ENCODE data around the gene SNAPC2.
A peak's percentile ranks its signal among the peaks of the same experiment; 100 is the strongest.
"Not testable (repeated sequence)": the region's sequence is repeated elsewhere in the genome, so short reads cannot be mapped to it uniquely, and the experiment has no call there.

SNAPC2 gene

GRCh38 chr19:7943444-7944176, 23.5 kb downstream of the SNAPC2 start, which contains the start of gene TIMM44:
Gene TIMM44 (minus strand): TSS chr19:7943666. CDS start chr19:7943651, 15 bp downstream.
- Mint-ChIP-seq H3K9me3 (no peaks in the 10 kb centered on the region), H3K27ac (peak within 1 kb of the TSS; percentile 97), H3K4me1 (ENCODE audit: low read depth) (peaks cover 17% of the 10 kb centered on the region), H3K4me3 (peak within 1 kb of the TSS; percentile 91), H3K27me3 (ENCODE audit: low read depth) (no peaks in the 10 kb centered on the region), H3K36me3 (ENCODE audit: low read depth) (peaks cover 9% of the 10 kb centered on the region)

DNA sequence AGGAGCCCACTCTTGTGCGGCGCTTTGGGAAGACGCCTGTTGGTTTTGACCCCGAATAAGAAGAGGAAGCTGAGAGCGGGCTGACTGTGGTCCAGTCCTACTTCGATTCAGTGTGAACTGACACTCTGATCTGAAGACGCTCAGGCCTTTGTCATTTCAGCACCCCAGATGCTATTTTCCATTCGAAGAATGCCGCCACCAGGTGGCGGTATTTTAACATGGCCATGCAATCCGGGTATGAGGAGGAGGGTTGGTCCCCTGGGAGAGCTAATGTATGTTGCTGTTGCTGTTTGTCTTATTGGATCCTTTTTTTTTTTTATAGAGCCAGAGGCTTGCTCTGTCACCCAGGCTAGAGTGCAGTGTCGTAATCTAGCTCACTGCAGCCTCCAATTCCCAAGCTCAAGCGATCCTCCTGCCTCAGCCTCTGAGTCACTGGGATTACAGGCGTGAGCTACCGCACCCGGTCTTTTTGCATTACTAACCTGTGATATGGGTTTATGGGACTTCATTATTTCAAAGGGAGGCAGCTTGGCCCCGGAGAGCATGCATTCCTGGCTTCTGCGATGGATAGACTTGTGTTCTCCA, 24.1 kb downstream of the SNAPC2 start:
- Mint-ChIP-seq H3K36me3 (ENCODE audit: low read depth) (peaks cover 7% of the 10 kb centered on the region), H3K9me3 (no peaks in the 10 kb centered on the region), H3K27me3 (ENCODE audit: low read depth) (no peaks in the 10 kb centered on the region), H3K27ac (peak overlapping the region; percentile 97), H3K4me3 (peak overlapping the region; percentile 91), H3K4me1 (ENCODE audit: low read depth) (peaks cover 17% of the 10 kb centered on the region)

- no peaks in the 10 kb centered on the region for H3K27me3 Mint-ChIP-seq (ENCODE audit: low read depth)
- no peak overlapping the region for H3K27ac Mint-ChIP-seq
- no peaks in the 10 kb centered on the region for H3K9me3 Mint-ChIP-seq
- H3K4me3 Mint-ChIP-seq, result no peak overlapping the region
- peaks cover 9% of the 10 kb centered on the region for H3K4me1 Mint-ChIP-seq (ENCODE audit: low read depth)
- H3K36me3 Mint-ChIP-seq (ENCODE audit: low read depth), result no peaks in the 10 kb centered on the region
These were observed 27.8 kb downstream of the SNAPC2 start for GRCh38 chr19:7947939-7948338.

- Mint-ChIP-seq H3K27me3 (ENCODE audit: low read depth) (no peaks in the 10 kb centered on the region), H3K9me3 (no peaks in the 10 kb centered on the region), H3K27ac (no peak overlapping the region)
These were observed 32.9 kb downstream of the SNAPC2 start for GRCh38 chr19:7953060-7953459.

GRCh38 chr19:7953576-7953975, 33.4 kb downstream of the SNAPC2 start:
- Mint-ChIP-seq H3K4me1 (ENCODE audit: low read depth) (no peaks in the 10 kb centered on the region), H3K4me3 (no peak overlapping the region), H3K27me3 (ENCODE audit: low read depth) (no peaks in the 10 kb centered on the region), H3K36me3 (ENCODE audit: low read depth) (no peaks in the 10 kb centered on the region), H3K9me3 (no peaks in the 10 kb centered on the region), H3K27ac (no peak overlapping the region)

More at GRCh38 chr19:7953060-7953459, 32.9 kb downstream of the SNAPC2 start:
- Mint-ChIP-seq H3K4me1 (ENCODE audit: low read depth) (no peaks in the 10 kb centered on the region), H3K4me3 (no peak overlapping the region), H3K36me3 (ENCODE audit: low read depth) (no peaks in the 10 kb centered on the region)

GRCh38 chr19:7955696-7956095, 35.6 kb downstream of the SNAPC2 start:
- no peaks in the 10 kb centered on the region for H3K27me3 Mint-ChIP-seq (ENCODE audit: low read depth)
- H3K4me3 Mint-ChIP-seq, result no peak overlapping the region
- H3K36me3 Mint-ChIP-seq (ENCODE audit: low read depth), result peaks cover 1% of the 10 kb centered on the region
- H3K4me1 Mint-ChIP-seq (ENCODE audit: low read depth), result no peaks in the 10 kb centered on the region
- no peaks in the 10 kb centered on the region for H3K9me3 Mint-ChIP-seq
- no peak overlapping the region for H3K27ac Mint-ChIP-seq

DNA sequence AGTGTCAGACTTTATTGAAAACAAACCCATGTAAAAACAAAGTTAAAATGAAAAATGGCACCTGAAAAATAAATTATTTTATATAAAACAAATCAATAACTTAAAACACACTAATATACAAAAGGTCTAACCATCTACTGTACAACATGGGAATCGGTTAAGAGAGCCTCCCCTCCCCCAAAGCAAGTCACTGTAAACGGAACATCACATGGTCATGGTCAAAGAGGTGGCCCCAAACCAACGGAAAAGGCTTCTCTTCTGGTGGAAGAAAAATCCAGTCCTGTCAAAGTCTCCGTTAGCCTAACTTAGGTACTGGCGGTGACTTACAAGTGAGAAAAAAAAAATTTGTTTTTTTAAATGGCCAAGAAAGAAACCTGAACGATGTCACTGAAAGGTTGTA, 39.1 kb downstream of the SNAPC2 start:
- Mint-ChIP-seq H3K4me3 (no peak overlapping the region), H3K27ac (no peak overlapping the region), H3K27me3 (ENCODE audit: low read depth) (no peaks in the 10 kb centered on the region), H3K9me3 (no peaks in the 10 kb centered on the region), H3K36me3 (ENCODE audit: low read depth) (peaks cover 9% of the 10 kb centered on the region), H3K4me1 (ENCODE audit: low read depth) (no peaks in the 10 kb centered on the region)

DNA sequence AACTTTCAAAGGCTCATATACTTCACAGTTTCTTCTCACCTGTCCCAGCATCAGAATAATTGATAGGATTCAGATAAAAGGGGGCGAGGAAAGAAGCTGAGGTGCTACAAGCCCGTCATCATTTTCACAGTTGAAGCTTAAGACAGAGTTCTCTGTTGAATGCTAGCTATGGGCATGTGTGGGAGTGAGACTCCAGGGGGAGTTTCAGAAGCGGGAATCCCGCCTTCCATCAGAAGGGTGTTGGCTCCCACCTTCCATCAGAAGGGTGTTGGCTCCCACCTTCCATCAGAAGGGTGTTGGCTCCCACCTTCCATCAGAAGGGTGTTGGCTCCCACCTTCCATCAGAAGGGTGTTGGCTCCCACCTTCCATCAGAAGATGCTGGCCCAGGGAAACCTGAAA, 40.9 kb downstream of the SNAPC2 start:
- not testable (repeated sequence) for H3K4me1 Mint-ChIP-seq (ENCODE audit: low read depth); H3K4me3 Mint-ChIP-seq; H3K9me3 Mint-ChIP-seq; H3K27ac Mint-ChIP-seq; H3K27me3 Mint-ChIP-seq (ENCODE audit: low read depth)
- H3K36me3 Mint-ChIP-seq (ENCODE audit: low read depth), result peaks cover 12% of the 10 kb centered on the region

GRCh38 chr19:7961920-7962626, 41.9 kb downstream of the SNAPC2 start:
- peaks cover 17% of the 10 kb centered on the region for H3K36me3 Mint-ChIP-seq (ENCODE audit: low read depth)
- H3K27ac Mint-ChIP-seq, result no peak overlapping the region

DNA sequence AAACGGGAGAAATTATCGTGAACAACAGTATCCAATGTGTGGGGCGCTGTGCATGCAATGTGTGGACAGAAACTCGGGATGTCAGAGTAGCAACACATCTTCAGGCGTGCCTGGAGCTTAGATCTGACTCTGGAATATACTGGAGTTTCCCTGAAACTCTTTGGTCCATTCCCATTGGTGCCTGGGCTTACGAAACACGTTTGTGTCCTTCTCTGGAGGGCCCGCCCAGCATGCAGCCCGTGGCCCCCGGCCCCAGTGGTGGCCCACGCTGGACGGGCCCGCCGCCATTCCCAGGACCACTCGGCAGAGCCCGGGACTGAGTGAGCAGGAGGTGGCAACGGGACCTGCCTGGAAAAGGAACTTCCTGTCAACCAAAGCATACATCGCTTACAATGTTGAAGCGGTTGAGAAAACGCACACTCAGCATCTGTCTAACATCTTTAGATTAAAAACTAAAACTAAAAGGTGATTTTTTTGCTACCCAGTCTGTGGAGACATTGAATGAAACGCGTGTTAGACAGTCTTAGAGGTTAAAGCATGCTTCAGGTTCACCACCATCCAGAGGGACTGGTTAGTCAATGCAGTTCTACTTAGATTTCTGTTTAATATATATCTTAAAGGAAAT, 42.6 kb downstream of the SNAPC2 start:
- no peak overlapping the region for H3K4me3 Mint-ChIP-seq

More at GRCh38 chr19:7961920-7962626, 41.9 kb downstream of the SNAPC2 start:
- no peaks in the 10 kb centered on the region for H3K9me3 Mint-ChIP-seq
- H3K4me1 Mint-ChIP-seq (ENCODE audit: low read depth), result no peaks in the 10 kb centered on the region
- H3K4me3 Mint-ChIP-seq, result no peak overlapping the region
- no peaks in the 10 kb centered on the region for H3K27me3 Mint-ChIP-seq (ENCODE audit: low read depth)

DNA sequence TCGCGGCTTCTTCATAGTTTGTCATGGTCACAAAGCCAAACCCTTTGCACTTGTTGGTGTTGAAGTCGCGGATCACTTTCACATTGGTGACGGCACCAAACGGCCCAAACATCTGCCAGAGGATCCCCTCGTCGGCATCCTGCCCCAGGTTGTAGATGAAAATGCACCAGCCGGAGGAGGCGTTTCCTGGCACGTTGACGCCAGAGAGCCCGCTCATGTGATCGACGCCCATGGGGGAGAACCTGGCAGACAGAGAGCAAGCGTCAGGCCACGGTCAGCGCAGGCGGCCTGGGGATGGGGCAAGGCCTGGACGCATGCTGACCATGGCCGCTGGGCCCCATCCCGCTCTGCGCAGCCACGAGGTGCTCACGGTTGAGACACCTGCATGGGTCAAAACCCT, 43.4 kb downstream of the SNAPC2 start:
- H3K4me1 Mint-ChIP-seq (ENCODE audit: low read depth), result no peaks in the 10 kb centered on the region
- no peaks in the 10 kb centered on the region for H3K27me3 Mint-ChIP-seq (ENCODE audit: low read depth)
- no peak overlapping the region for H3K4me3 Mint-ChIP-seq
- no peak overlapping the region for H3K27ac Mint-ChIP-seq
- peaks cover 19% of the 10 kb centered on the region for H3K36me3 Mint-ChIP-seq (ENCODE audit: low read depth)
- no peaks in the 10 kb centered on the region for H3K9me3 Mint-ChIP-seq

More for the DNA sequence above, 42.6 kb downstream of the SNAPC2 start:
- Mint-ChIP-seq H3K27me3 (ENCODE audit: low read depth) (no peaks in the 10 kb centered on the region), H3K36me3 (ENCODE audit: low read depth) (peaks cover 19% of the 10 kb centered on the region), H3K4me1 (ENCODE audit: low read depth) (no peaks in the 10 kb centered on the region), H3K27ac (no peak overlapping the region), H3K9me3 (no peaks in the 10 kb centered on the region)

- no peak overlapping the region for H3K27ac Mint-ChIP-seq
These were observed 45.2 kb downstream of the SNAPC2 start for GRCh38 chr19:7965259-7965841.

GRCh38 chr19:7965921-7966665, 46.0 kb downstream of the SNAPC2 start:
- peaks cover 20% of the 10 kb centered on the region for H3K36me3 Mint-ChIP-seq (ENCODE audit: low read depth)
- no peaks in the 10 kb centered on the region for H3K9me3 Mint-ChIP-seq
- H3K4me3 Mint-ChIP-seq, result no peak overlapping the region
- no peak overlapping the region for H3K27ac Mint-ChIP-seq
- no peaks in the 10 kb centered on the region for H3K27me3 Mint-ChIP-seq (ENCODE audit: low read depth)
- H3K4me1 Mint-ChIP-seq (ENCODE audit: low read depth), result no peaks in the 10 kb centered on the region

More at GRCh38 chr19:7965259-7965841, 45.2 kb downstream of the SNAPC2 start:
- no peaks in the 10 kb centered on the region for H3K4me1 Mint-ChIP-seq (ENCODE audit: low read depth)
- H3K36me3 Mint-ChIP-seq (ENCODE audit: low read depth), result peaks cover 20% of the 10 kb centered on the region
- no peaks in the 10 kb centered on the region for H3K9me3 Mint-ChIP-seq
- no peak overlapping the region for H3K4me3 Mint-ChIP-seq
- no peaks in the 10 kb centered on the region for H3K27me3 Mint-ChIP-seq (ENCODE audit: low read depth)

Data from T-helper 1 cell treated with Interleukin-12 subunit alpha and Interleukin-12 subunit beta and Interleukin-4 antibody, amounts not matched to agents 30 μg/mL and 1 μg/mL, for 36 hours (primary cell).